IMR-90 (cell line): ENCODE results near the gene RAD51B. TPM values are rescaled to one million over a fixed set of nuclear protein-coding genes. Genes with fewer than 3 reads are reported as not detected.

Source experiments
- ATAC-seq: fragments of 200-7000 bp; cut with Tn5 transposase; 2 replicates; pipeline ENCODE4 v1.9.1; 2020; ENCODE audit warnings: low read depth, mild to moderate bottlenecking, moderate library complexity
- BruUV-seq: library from RNA; stranded (reverse); fragments of 400-500 nt; replicated peaks from 2 replicates; lab custom pipeline; 2021; lab: Mats Ljungman, UMichigan
- CTCF ChIA-PET: fragments of 300-600 bp; formaldehyde crosslinking; extraction: SDS; loops from one replicate; lab custom pipeline; 2021; ENCODE audit warnings: antibody characterized with exemption; lab: Yijun Ruan, JAX
- POLR2A ChIA-PET: fragments of 300-600 bp; sonication (Branson Sonifier 250); formaldehyde crosslinking; loops from one replicate; lab custom pipeline; 2022; ENCODE audit warnings: antibody characterized with exemption; ENCODE audit not compliant: unreplicated experiment; lab: Charles Lee
- DNase-seq: peaks from one replicate; pipeline ENCODE4 v3.0.0; 2013
- H2AFZ ChIP-seq: replicated peaks from 2 replicates; pipeline ENCODE3; 2013; ENCODE audit warnings: low read length, mild to moderate bottlenecking; ENCODE audit not compliant: poor library complexity
- H2AK5ac ChIP-seq: 2 replicates; pipeline ENCODE4 v1.6.1; 2013; ENCODE audit warnings: low read depth, low read length, inconsistent platforms
- H2AK9ac ChIP-seq: replicated peaks from 2 replicates; pipeline ENCODE3; 2013; ENCODE audit warnings: mild to moderate bottlenecking, low read depth, low read length, moderate library complexity; ENCODE audit not compliant: poor library complexity
- H2BK120ac ChIP-seq: 2 replicates; pipeline ENCODE4 v1.6.1; 2013; ENCODE audit warnings: low read depth, low read length, inconsistent platforms
- H2BK15ac ChIP-seq: 3 replicates; pipeline ENCODE4 v1.6.1; 2013; ENCODE audit warnings: low read depth, low read length, inconsistent platforms
- H2BK20ac ChIP-seq: 2 replicates; pipeline ENCODE4 v1.6.1; 2013; ENCODE audit warnings: low read depth, mild to moderate bottlenecking, inconsistent platforms, low read length, moderate library complexity
- H2BK5ac ChIP-seq: 2 replicates; pipeline ENCODE4 v1.6.1; 2013; ENCODE audit warnings: mild to moderate bottlenecking, low read depth, low read length, inconsistent platforms; ENCODE audit not compliant: poor library complexity, severe bottlenecking
- H3K14ac ChIP-seq: replicated peaks from 2 replicates; pipeline ENCODE4 v1.6.1; 2013; ENCODE audit warnings: low read depth, low read length, inconsistent platforms
- H3K18ac ChIP-seq: 2 replicates; pipeline ENCODE4 v1.6.1; 2013; ENCODE audit warnings: low read depth, low read length, control low read depth
- H3K23ac ChIP-seq: 2 replicates; pipeline ENCODE4 v1.6.1; 2013; ENCODE audit warnings: low read depth, low read length, inconsistent platforms
- H3K27ac ChIP-seq: 2 replicates; pipeline ENCODE4 v1.5.1; 2013; ENCODE audit warnings: mild to moderate bottlenecking, control low read depth, low read length; ENCODE audit not compliant: insufficient read depth
- H3K27me3 ChIP-seq: 2 replicates; pipeline ENCODE4 v1.6.1; 2013; ENCODE audit warnings: low read length; ENCODE audit not compliant: control insufficient read depth, insufficient read depth
- H3K36me3 ChIP-seq: 2 replicates; pipeline ENCODE4 v1.6.1; 2013; ENCODE audit warnings: low read length, mixed read lengths; ENCODE audit not compliant: control insufficient read depth, insufficient read depth
- H3K4ac ChIP-seq: 2 replicates; pipeline ENCODE4 v1.6.1; 2013; ENCODE audit warnings: low read depth, low read length, inconsistent platforms
- H3K4me1 ChIP-seq: 2 replicates; pipeline ENCODE4 v1.6.1; 2013; ENCODE audit warnings: low read length, mixed read lengths; ENCODE audit not compliant: control insufficient read depth, insufficient read depth
- H3K4me2 ChIP-seq: 2 replicates; pipeline ENCODE4 v1.6.1; 2013; ENCODE audit warnings: low read depth, mild to moderate bottlenecking, control low read depth, low read length, moderate library complexity
- H3K4me3 ChIP-seq: 2 replicates; pipeline ENCODE4 v1.5.1; 2013; ENCODE audit warnings: low read depth, mild to moderate bottlenecking, control low read depth, low read length, moderate library complexity; ENCODE audit not compliant: insufficient read depth
- H3K56ac ChIP-seq: 2 replicates; pipeline ENCODE4 v1.6.1; 2013; ENCODE audit warnings: low read length, inconsistent platforms; ENCODE audit not compliant: insufficient read depth; ENCODE audit errors: extremely low read depth
- H3K79me1 ChIP-seq, 2 experiments: 2 replicates each; pipeline ENCODE4 v1.6.1; 2013; ENCODE audit warnings: low read length in 2 of 2, inconsistent platforms in 1 of 2, low read depth in 1 of 2
- H3K9ac ChIP-seq: 2 replicates; pipeline ENCODE4 v1.6.1; 2013; ENCODE audit warnings: low read depth, low read length, control low read depth
- H3K9me1 ChIP-seq: 2 replicates; pipeline ENCODE4 v1.6.1; 2013; ENCODE audit warnings: low read length, inconsistent platforms; ENCODE audit not compliant: insufficient read depth
- H3K9me3 ChIP-seq: 2 replicates; pipeline ENCODE4 v1.6.1; 2013; ENCODE audit warnings: low read length; ENCODE audit not compliant: control insufficient read depth, insufficient read depth
- H4K20me1 ChIP-seq: 2 replicates; pipeline ENCODE4 v1.6.1; 2013; ENCODE audit warnings: low read length, inconsistent platforms; ENCODE audit not compliant: insufficient read depth
- H4K5ac ChIP-seq: 2 replicates; pipeline ENCODE4 v1.6.1; 2013; ENCODE audit warnings: mild to moderate bottlenecking, low read depth, low read length, control low read depth
- H4K8ac ChIP-seq, 2 experiments: 2 replicates each; pipeline ENCODE4 v1.6.1; 2013; ENCODE audit warnings: low read depth in 2 of 2, low read length in 2 of 2, control low read depth in 1 of 2, inconsistent platforms in 1 of 2
- H4K91ac ChIP-seq: 2 replicates; pipeline ENCODE4 v1.6.1; 2013; ENCODE audit warnings: low read depth, low read length, inconsistent platforms; ENCODE audit not compliant: insufficient read depth
- BHLHE40 ChIP-seq: fragments of 150-350 bp; IDR thresholded peaks from 2 replicates; pipeline ENCODE4 v1.6.1; 2016; ENCODE audit warnings: mild to moderate bottlenecking, low read depth, low read length
- CEBPB ChIP-seq: IDR thresholded peaks from 2 replicates; pipeline ENCODE4 v1.6.1; 2012; ENCODE audit warnings: low read depth, low read length, improper control_type of control experiment
- CHD1 ChIP-seq: IDR thresholded peaks from 2 replicates; pipeline ENCODE4 v1.6.1; 2012; ENCODE audit warnings: low read depth, low read length, improper control_type of control experiment
- FOS ChIP-seq: fragments of 150-350 bp; IDR thresholded peaks from 2 replicates; pipeline ENCODE4 v1.6.1; 2016; ENCODE audit warnings: low read depth, low read length
- MAFK ChIP-seq: IDR thresholded peaks from 2 replicates; pipeline ENCODE4 v1.6.1; 2012; ENCODE audit warnings: low read depth, low read length, improper control_type of control experiment
- MXI1 ChIP-seq: IDR thresholded peaks from 2 replicates; pipeline ENCODE4 v1.6.1; 2012; ENCODE audit warnings: low read depth, mild to moderate bottlenecking, low read length, moderate library complexity, borderline replicate concordance
- NFE2L2 ChIP-seq: fragments of 150-350 bp; IDR thresholded peaks from 2 replicates; pipeline ENCODE4 v1.6.1; 2016; ENCODE audit warnings: low read depth, mild to moderate bottlenecking, low read length
- POLR2A ChIP-seq: IDR thresholded peaks from 2 replicates; pipeline ENCODE4 v1.6.1; 2012; ENCODE audit warnings: mild to moderate bottlenecking, low read depth, low read length
- RAD21 ChIP-seq: IDR thresholded peaks from 2 replicates; pipeline ENCODE4 v1.6.1; 2012; ENCODE audit warnings: low read length, improper control_type of control experiment
- RCOR1 ChIP-seq: IDR thresholded peaks from 2 replicates; pipeline ENCODE4 v1.6.1; 2012; ENCODE audit warnings: mild to moderate bottlenecking, low read length, improper control_type of control experiment; ENCODE audit not compliant: insufficient replicate concordance
- RFX5 ChIP-seq: IDR thresholded peaks from 2 replicates; pipeline ENCODE4 v1.8.0; 2012; ENCODE audit warnings: low read depth, mild to moderate bottlenecking, low read length, moderate library complexity
- USF2 ChIP-seq: fragments of 150-350 bp; IDR thresholded peaks from 2 replicates; pipeline ENCODE4 v1.6.1; 2017; ENCODE audit warnings: mild to moderate bottlenecking, antibody characterized with exemption, low read length, low read depth
- WGBS, 2 experiments: methylation state at CpG; one replicate each; pipeline versions ENCODE4 v1.1.5 to v1.1.7; 2013; ENCODE audit warnings: missing lambda C conversion rate in 2 of 2; ENCODE audit not compliant: insufficient read length in 1 of 2; ENCODE audit errors: extremely low coverage in 2 of 2; 5-methylcytosine and 5-hydroxymethylcytosine counted together
- dilution Hi-C: fragments of 300-500 bp; cut with HindIII; formaldehyde crosslinking; loops from one replicate; pipeline ENCODE4 v1.14.3; 2018; ENCODE audit warnings: low sequenced_read_pairs; ENCODE audit not compliant: unreplicated experiment
- in situ Hi-C: fragments of 300-500 bp; cut with MboI; formaldehyde crosslinking; loops from 3 replicates; pipeline ENCODE4 v1.14.3; 2019; ENCODE audit warnings: low sequenced_read_pairs, inconsistent platforms, mixed read lengths
- intact Hi-C: fragments of 100-400 bp; cut with micrococcal nuclease; formaldehyde crosslinking; loops from 2 replicates; pipeline ENCODE4 v1.10.0; 2022
- polyA plus RNA-seq, 3 experiments: library from polyadenylated mRNA; depleted of rRNA; stranded (reverse); fragments of >200 nt; gene quantifications; 2 replicates each; pipeline ENCODE4 v1.2.3, GENCODE V29; 2012; ENCODE audit warnings: low replicate concordance in 1 of 3
- total RNA-seq: library from RNA; depleted of rRNA; stranded (reverse); fragments of >200 nt; gene quantifications from 2 replicates; pipeline ENCODE4 v1.2.3, GENCODE V29; 2012
- TF ChIP-seq, protein P1 (sequence below): fragments of 150-350 bp; IDR thresholded peaks from 2 replicates; pipeline ENCODE4 v1.6.1; 2016; ENCODE audit warnings: low read depth, mild to moderate bottlenecking, low read length, moderate library complexity, borderline replicate concordance
- TF ChIP-seq, protein P2 (sequence below): conservative IDR thresholded peaks from 2 replicates; pipeline ENCODE4 v1.5.1; 2012; ENCODE audit warnings: mild to moderate bottlenecking, low read depth, low read length, improper control_type of control experiment

RAD51B gene
- total and polyA plus RNA-seq, 2 of the 4 experiments (the other 2 are of a cell fraction) = 5.1 to 18.8 TPM

DNA sequence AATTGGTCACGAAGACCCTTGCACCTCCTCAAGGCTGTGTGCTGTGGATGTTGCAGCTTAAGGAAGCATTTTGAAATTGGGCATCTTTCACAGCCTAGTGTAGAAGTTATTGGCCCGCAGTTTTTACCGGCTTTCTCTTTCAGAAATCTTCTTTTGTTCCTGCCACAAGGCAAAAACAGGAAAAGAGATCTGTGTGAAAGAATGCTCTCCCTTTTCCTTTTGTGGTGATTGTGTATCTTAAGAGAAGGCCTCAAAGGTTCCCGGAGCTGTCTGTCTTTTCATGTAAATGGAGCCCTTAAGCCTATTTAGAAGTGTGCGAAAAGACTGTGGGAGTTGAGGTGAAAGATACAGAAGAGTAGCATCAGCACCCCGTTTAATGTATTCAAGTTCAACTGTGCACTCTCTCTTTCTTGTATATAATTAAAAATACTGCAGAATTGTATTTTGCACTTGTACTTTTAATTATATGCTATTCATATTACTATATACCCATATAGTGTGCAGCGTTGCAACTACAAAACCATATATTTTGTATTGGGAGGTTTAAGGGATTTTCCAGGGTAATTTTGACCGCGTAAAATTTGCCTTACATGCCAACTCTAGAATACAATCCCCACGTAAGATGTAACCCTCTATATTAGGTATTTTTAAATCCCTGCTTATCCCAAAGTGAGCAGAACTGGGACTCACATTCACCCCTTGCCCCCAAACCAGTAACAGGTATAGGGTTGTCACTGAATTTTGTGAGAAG lies 441.7 kb downstream of the RAD51B start:
- peaks cover 5% of the 10 kb centered on the region; the same call in 1 of the 2 replicates for H3K4me1 ChIP-seq
- no peak overlapping the region for H3K23ac ChIP-seq
- H2BK120ac ChIP-seq = no peak overlapping the region
- no peaks in the 10 kb centered on the region; the same call in 1 of the 2 replicates for H3K9me1 ChIP-seq
- ATAC-seq = no peak
- H3K14ac ChIP-seq = no peak overlapping the region; the same call in 1 of the 2 replicates
- DNase-seq = no peak
- no peak overlapping the region for H2BK15ac ChIP-seq
- TF ChIP-seq POLR2A (no peak), BHLHE40 (no peak), CEBPB (no peak), MXI1 (no peak), MAFK (no peak), CHD1 (no peak), RCOR1 (no peak), USF2 (no peak), FOS (no peak), RFX5 (no peak), NFE2L2 (no peak), RAD21 (no peak)
- TF ChIP-seq, protein P1, sequence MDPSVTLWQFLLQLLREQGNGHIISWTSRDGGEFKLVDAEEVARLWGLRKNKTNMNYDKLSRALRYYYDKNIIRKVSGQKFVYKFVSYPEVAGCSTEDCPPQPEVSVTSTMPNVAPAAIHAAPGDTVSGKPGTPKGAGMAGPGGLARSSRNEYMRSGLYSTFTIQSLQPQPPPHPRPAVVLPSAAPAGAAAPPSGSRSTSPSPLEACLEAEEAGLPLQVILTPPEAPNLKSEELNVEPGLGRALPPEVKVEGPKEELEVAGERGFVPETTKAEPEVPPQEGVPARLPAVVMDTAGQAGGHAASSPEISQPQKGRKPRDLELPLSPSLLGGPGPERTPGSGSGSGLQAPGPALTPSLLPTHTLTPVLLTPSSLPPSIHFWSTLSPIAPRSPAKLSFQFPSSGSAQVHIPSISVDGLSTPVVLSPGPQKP = no peak
- TF ChIP-seq, protein P2, sequence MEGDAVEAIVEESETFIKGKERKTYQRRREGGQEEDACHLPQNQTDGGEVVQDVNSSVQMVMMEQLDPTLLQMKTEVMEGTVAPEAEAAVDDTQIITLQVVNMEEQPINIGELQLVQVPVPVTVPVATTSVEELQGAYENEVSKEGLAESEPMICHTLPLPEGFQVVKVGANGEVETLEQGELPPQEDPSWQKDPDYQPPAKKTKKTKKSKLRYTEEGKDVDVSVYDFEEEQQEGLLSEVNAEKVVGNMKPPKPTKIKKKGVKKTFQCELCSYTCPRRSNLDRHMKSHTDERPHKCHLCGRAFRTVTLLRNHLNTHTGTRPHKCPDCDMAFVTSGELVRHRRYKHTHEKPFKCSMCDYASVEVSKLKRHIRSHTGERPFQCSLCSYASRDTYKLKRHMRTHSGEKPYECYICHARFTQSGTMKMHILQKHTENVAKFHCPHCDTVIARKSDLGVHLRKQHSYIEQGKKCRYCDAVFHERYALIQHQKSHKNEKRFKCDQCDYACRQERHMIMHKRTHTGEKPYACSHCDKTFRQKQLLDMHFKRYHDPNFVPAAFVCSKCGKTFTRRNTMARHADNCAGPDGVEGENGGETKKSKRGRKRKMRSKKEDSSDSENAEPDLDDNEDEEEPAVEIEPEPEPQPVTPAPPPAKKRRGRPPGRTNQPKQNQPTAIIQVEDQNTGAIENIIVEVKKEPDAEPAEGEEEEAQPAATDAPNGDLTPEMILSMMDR = no peak
- no peaks in the 10 kb centered on the region for H3K9me3 ChIP-seq
- peak overlapping the region; percentile 82; the same call in 1 of the 2 replicates for H3K18ac ChIP-seq
- H3K27ac ChIP-seq = no peak overlapping the region
- no peaks in the 10 kb centered on the region for H3K36me3 ChIP-seq
- H4K5ac ChIP-seq = peak overlapping the region; percentile 90
- no peak overlapping the region for H3K4me3 ChIP-seq
- H3K4me2 ChIP-seq = no peak overlapping the region
- no peak overlapping the region for H2AK5ac ChIP-seq
- POLR2A ChIA-PET = no interaction called here
- no peak overlapping the region for H2BK5ac ChIP-seq
- in situ Hi-C loops (no loop called here), intact Hi-C loops (no loop called here), dilution Hi-C loops (no loop called here)
- H2AFZ ChIP-seq = no peak overlapping the region
- H3K79me1 ChIP-seq = no peaks in the 10 kb centered on the region
- WGBS, 2 experiments = no CpG with 5 or more reads among the region's 10 CpGs
- H2AK9ac ChIP-seq = no peak overlapping the region
- CTCF ChIA-PET = no interaction called here
- H4K20me1 ChIP-seq = no peaks in the 10 kb centered on the region
- H3K4ac ChIP-seq = 0 out of 2 replicates have a peak overlapping the region, but pooled peaks have one; percentile 13
- H2BK20ac ChIP-seq = no peak overlapping the region
- no peak overlapping the region for H3K9ac ChIP-seq
- no peaks in the 10 kb centered on the region for H3K27me3 ChIP-seq
- no peak overlapping the region for H3K56ac ChIP-seq
- 0 out of 2 replicates have a peak overlapping the region, but pooled peaks have one; percentile 43 for H4K91ac ChIP-seq
- H4K8ac ChIP-seq = no peak overlapping the region
- BruUV-seq = no TSS peak
